Activated B cell treated with CpG ODN at 0.5 μM for 24 hours (primary cell): ENCODE measurements around the gene PRR7. TPM values are rescaled to one million over a fixed set of nuclear protein-coding genes. Genes with fewer than 3 reads are reported as not detected.

Source experiments
- ATAC-seq: fragments of 200-7000 bp; cut with Tn5 transposase; one replicate; pipeline ENCODE4 v1.10.0; 2021; ENCODE audit warnings: low read depth, mild to moderate bottlenecking, moderate library complexity
- CTCF ChIA-PET: fragments of 350-600 bp; sonication (Branson Sonifier 250); formaldehyde crosslinking; loops from one replicate; lab custom pipeline; 2021; ENCODE audit warnings: antibody characterized with exemption; lab: Charles Lee
- POLR2A ChIA-PET: fragments of 350-600 bp; sonication (Branson Sonifier 250); formaldehyde crosslinking; loops from one replicate; lab custom pipeline; 2021; ENCODE audit warnings: antibody characterized with exemption; lab: Charles Lee
- DNase-seq: peaks from one replicate; pipeline ENCODE4 v3.0.0; 2022
- H3K27ac Mint-ChIP-seq: one replicate; pipeline ENCODE4 v1.8.0; 2020; ENCODE audit warnings: mixed read lengths
- H3K27me3 Mint-ChIP-seq: one replicate; pipeline ENCODE4 v1.8.0; 2021; ENCODE audit warnings: mixed read lengths
- H3K36me3 Mint-ChIP-seq: one replicate; pipeline ENCODE4 v1.8.0; 2021; ENCODE audit warnings: low read depth, mixed read lengths
- H3K4me1 Mint-ChIP-seq: one replicate; pipeline ENCODE4 v1.8.0; 2021; ENCODE audit warnings: mixed read lengths
- H3K4me3 Mint-ChIP-seq: one replicate; pipeline ENCODE4 v1.8.0; 2020; ENCODE audit warnings: mild to moderate bottlenecking, mixed read lengths
- H3K9me3 Mint-ChIP-seq: one replicate; pipeline ENCODE4 v1.8.0; 2020; ENCODE audit warnings: mixed read lengths
- intact Hi-C: fragments of 100-400 bp; cut with micrococcal nuclease; formaldehyde crosslinking; loops from one replicate; pipeline ENCODE4 v1.15.1; 2024
- total RNA-seq: library from RNA; stranded (reverse); gene quantifications from 2 replicates; pipeline ENCODE4 v1.2.3, GENCODE V29; 2022
- TF ChIP-seq, protein P1 (sequence below): fragments of 200-600 bp; IDR thresholded peaks from one replicate; pipeline ENCODE4 v1.8.0; 2022; ENCODE audit warnings: antibody characterized with exemption, mild to moderate bottlenecking

PRR7 gene
- total RNA-seq, 1 donor from 2014 or later = 3.2 TPM

DNA sequence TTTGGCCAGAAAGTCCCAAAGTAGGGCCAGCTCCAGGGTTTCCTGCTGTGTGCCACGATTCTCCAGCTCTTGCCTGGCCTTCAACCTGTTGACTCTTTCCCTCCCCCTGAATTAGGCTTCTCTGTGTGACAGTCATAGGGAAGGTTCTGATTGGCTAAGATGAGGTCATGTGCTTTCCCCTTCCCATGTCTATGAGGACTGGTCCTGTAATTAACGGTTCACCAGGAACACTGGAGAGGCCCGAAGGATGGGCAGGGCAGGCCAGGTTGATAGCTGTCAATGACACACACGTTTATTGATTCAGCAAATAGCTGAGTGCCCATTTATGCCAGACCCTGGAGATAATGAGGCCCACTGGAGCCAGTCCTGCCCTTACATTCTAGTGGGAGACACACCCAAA, 9.0 kb upstream of the PRR7 start:
- Mint-ChIP-seq H3K9me3 (no peaks in the 10 kb centered on the region), H3K27ac (no peak overlapping the region), H3K4me1 (peaks cover 29% of the 10 kb centered on the region), H3K36me3 (peaks cover 81% of the 10 kb centered on the region), H3K4me3 (no peak overlapping the region), H3K27me3 (no peaks in the 10 kb centered on the region)
- no peak for ATAC-seq
- ChIA-PET POLR2A (interaction anchor here (0.6 to 3.2 kb wide), 3 partner anchors 11 to 20 kb away, joined by 3 to 14 read pairs (median 4); partner anchors contain the start of gene GRK6), CTCF (interaction anchor here (1.6 kb wide), 1 partner anchor 47 kb away, joined by 3 read pairs; no protein-coding TSS in a partner anchor)
- TF ChIP-seq, protein P1, sequence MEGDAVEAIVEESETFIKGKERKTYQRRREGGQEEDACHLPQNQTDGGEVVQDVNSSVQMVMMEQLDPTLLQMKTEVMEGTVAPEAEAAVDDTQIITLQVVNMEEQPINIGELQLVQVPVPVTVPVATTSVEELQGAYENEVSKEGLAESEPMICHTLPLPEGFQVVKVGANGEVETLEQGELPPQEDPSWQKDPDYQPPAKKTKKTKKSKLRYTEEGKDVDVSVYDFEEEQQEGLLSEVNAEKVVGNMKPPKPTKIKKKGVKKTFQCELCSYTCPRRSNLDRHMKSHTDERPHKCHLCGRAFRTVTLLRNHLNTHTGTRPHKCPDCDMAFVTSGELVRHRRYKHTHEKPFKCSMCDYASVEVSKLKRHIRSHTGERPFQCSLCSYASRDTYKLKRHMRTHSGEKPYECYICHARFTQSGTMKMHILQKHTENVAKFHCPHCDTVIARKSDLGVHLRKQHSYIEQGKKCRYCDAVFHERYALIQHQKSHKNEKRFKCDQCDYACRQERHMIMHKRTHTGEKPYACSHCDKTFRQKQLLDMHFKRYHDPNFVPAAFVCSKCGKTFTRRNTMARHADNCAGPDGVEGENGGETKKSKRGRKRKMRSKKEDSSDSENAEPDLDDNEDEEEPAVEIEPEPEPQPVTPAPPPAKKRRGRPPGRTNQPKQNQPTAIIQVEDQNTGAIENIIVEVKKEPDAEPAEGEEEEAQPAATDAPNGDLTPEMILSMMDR = no peak
- intact Hi-C loops = no loop called here
- no peak for DNase-seq

DNA sequence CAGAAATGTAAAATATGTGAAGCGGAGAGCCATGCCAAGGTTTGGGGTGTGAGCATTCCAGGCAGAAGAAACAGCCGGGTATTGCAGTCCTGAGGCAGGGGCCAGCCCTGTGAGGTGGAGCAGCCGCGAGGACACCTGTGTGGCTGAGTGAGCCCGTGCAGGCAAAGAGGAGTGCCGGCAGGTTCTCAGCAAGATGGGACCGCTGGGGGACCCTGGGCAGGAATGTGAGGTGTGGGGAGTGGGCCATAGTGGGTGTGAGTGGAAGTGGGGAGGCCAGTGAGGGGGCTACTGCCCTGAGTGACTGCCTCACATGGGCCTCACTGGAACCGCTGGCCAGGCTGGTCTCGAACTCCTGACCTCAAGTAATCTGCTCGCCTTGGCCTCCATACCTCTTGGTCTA, 8.1 kb upstream of the PRR7 start:
- Mint-ChIP-seq H3K27me3 (no peaks in the 10 kb centered on the region), H3K27ac (no peak overlapping the region), H3K4me3 (no peak overlapping the region), H3K4me1 (peaks cover 21% of the 10 kb centered on the region), H3K9me3 (no peaks in the 10 kb centered on the region), H3K36me3 (peaks cover 78% of the 10 kb centered on the region)
- POLR2A ChIA-PET = interaction anchor here (0.8 to 3.2 kb wide), 2 partner anchors 11 kb away, joined by 4 to 14 read pairs; partner anchors contain the start of gene GRK6
- CTCF ChIA-PET = interaction anchor here (1.6 kb wide), 1 partner anchor 48 kb away, joined by 3 read pairs; no protein-coding TSS in a partner anchor
- DNase-seq = no peak
- ATAC-seq = no peak
- intact Hi-C loops = no loop called here
- TF ChIP-seq, protein P1 = no peak

DNA sequence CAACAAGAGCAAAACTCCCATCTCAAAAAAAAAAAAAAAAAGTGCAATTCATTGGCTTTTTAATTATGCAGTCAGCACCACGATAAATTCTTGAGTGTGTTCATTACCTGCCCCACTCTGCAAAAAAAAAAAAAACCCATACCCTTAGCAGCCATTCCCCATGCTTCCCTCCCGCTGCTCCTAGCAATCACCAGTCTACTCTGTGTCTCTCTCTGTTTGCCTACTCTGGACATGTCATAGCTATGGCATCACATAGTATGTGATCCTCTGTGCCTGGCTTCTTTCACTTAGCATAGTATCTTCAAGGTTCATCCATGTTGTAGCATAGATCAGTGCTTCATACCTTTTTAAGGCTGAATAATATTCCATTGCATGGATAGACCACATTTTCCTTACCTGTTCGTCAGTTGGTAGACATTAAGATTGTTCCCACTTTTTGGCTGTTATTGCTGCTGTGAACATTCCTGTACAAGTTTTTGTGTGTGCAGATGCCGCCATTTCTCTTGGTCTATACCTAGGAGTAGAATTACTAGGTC, 7.0 kb upstream of the PRR7 start:
- TF ChIP-seq, protein P1 = no peak
- Mint-ChIP-seq H3K27ac (no peak overlapping the region), H3K36me3 (peaks cover 71% of the 10 kb centered on the region), H3K9me3 (no peaks in the 10 kb centered on the region), H3K4me1 (peaks cover 22% of the 10 kb centered on the region), H3K4me3 (no peak overlapping the region), H3K27me3 (no peaks in the 10 kb centered on the region)
- ATAC-seq (no peak), DNase-seq (no peak)
- CTCF ChIA-PET = interaction anchor here (1.2 kb wide), 1 partner anchor 35 kb away, joined by 3 read pairs; no protein-coding TSS in a partner anchor
- intact Hi-C loops = no loop called here
- POLR2A ChIA-PET = interaction anchor here (1.6 to 11.5 kb wide), 2 partner anchors 10 to 71 kb away, joined by 4 to 296 read pairs; partner anchors contain the start of gene GRK6

GRCh38 chr5:177440211-177440989, 6.2 kb upstream of the PRR7 start:
- DNase-seq (no peak), ATAC-seq (peak; percentile 10)
- Mint-ChIP-seq H3K36me3 (peaks cover 66% of the 10 kb centered on the region), H3K4me1 (peaks cover 27% of the 10 kb centered on the region), H3K4me3 (no peak overlapping the region), H3K27ac (peak overlapping the region; percentile 50), H3K9me3 (no peaks in the 10 kb centered on the region), H3K27me3 (no peaks in the 10 kb centered on the region)
- intact Hi-C loops = no loop called here
- ChIA-PET CTCF (interaction anchor here (1.2 to 2.0 kb wide), 2 partner anchors 35 to 36 kb away, joined by 3 to 10 read pairs; no protein-coding TSS in a partner anchor), POLR2A (interaction anchor here (1.2 to 11.5 kb wide), 4 partner anchors 11 to 70 kb away, joined by 4 to 296 read pairs (median 6); partner anchors contain the start of gene GRK6)
- TF ChIP-seq, protein P1 = no peak
